H1 (cell line): ENCODE results near the gene GOLGA7B. TPM values are rescaled to one million over a fixed set of nuclear protein-coding genes. Genes with fewer than 3 reads are reported as not detected.

ENCODE experiments used
- CTCF ChIA-PET: fragments of 300-600 bp; sonication (Branson Sonifier 250); formaldehyde crosslinking; loops from one replicate; lab custom pipeline; 2021; ENCODE audit not compliant: partially characterized antibody; lab: Charles Lee
- POLR2A ChIA-PET: fragments of 300-600 bp; sonication (Branson Sonifier 250); formaldehyde crosslinking; loops from one replicate; lab custom pipeline; 2021; ENCODE audit warnings: inconsistent platforms; ENCODE audit not compliant: partially characterized antibody; lab: Charles Lee
- DNase-seq, 2 experiments: peaks; one replicate each; pipeline versions ENCODE4 v3.0.0 to v3.0.0-alpha.2; 2010 to 2022; ENCODE audit warnings: low spot score in 2 of 2, low read depth in 1 of 2, mixed read lengths in 1 of 2
- FAIRE-seq: peaks from 2 replicates; lab custom pipeline; 2011; peaks lifted over from hg19 to GRCh38; lab: Jason Lieb, UNC
- H2AFZ ChIP-seq: 2 replicates; pipeline ENCODE4 v1.8.1; 2012; ENCODE audit warnings: low read length, inconsistent platforms
- H2AK5ac ChIP-seq: 2 replicates; pipeline ENCODE4 v1.6.1; 2013; ENCODE audit warnings: low read depth, low read length
- H2BK120ac ChIP-seq: replicated peaks from 2 replicates; pipeline ENCODE3; 2013; ENCODE audit warnings: low read depth, low read length, inconsistent platforms
- H2BK12ac ChIP-seq: 2 replicates; pipeline ENCODE4 v1.6.1; 2013; ENCODE audit warnings: low read depth, low read length
- H2BK15ac ChIP-seq: 2 replicates; pipeline ENCODE4 v1.6.1; 2013; ENCODE audit warnings: low read length
- H2BK20ac ChIP-seq: 2 replicates; pipeline ENCODE4 v1.6.1; 2013; ENCODE audit warnings: low read length
- H2BK5ac ChIP-seq: 2 replicates; pipeline ENCODE4 v1.6.1; 2013; ENCODE audit warnings: low read depth, low read length
- H3K14ac ChIP-seq: 2 replicates; pipeline ENCODE4 v1.6.1; 2013; ENCODE audit warnings: inconsistent platforms; ENCODE audit not compliant: insufficient read length
- H3K18ac ChIP-seq: 2 replicates; pipeline ENCODE4 v1.6.1; 2013; ENCODE audit warnings: low read length; ENCODE audit errors: extremely low read depth
- H3K23ac ChIP-seq: 2 replicates; pipeline ENCODE4 v1.6.1; 2013; ENCODE audit warnings: inconsistent platforms; ENCODE audit not compliant: insufficient read length
- H3K23me2 ChIP-seq: 2 replicates; pipeline ENCODE4 v1.6.1; 2013; ENCODE audit warnings: low read depth, low read length
- H3K27ac ChIP-seq: 2 replicates; pipeline ENCODE4 v1.6.1; 2011; ENCODE audit warnings: low read depth, low read length, inconsistent platforms
- H3K27me3 ChIP-seq, 4 experiments: replicated peaks in 1 of 4; 1 replicate in 1 of 4; 2 replicates in 3 of 4; pipeline versions ENCODE4 v1.6.1 to v1.8.1; 2011 to 2013; ENCODE audit warnings: low read length in 3 of 4, mild to moderate bottlenecking in 3 of 4, inconsistent platforms in 2 of 4, mixed read lengths in 2 of 4, moderate library complexity in 1 of 4; ENCODE audit not compliant: control insufficient read depth in 3 of 4, insufficient read depth in 3 of 4; ENCODE audit errors: extremely low read depth in 1 of 4
- H3K36me3 ChIP-seq, 4 experiments: 2 replicates each; pipeline versions ENCODE4 v1.6.1 to v1.8.1; 2011 to 2013; ENCODE audit warnings: mild to moderate bottlenecking in 4 of 4, low read length in 3 of 4, moderate library complexity in 2 of 4, control low read depth in 1 of 4, inconsistent platforms in 1 of 4; ENCODE audit not compliant: insufficient read depth in 4 of 4, control insufficient read depth in 2 of 4
- H3K4ac ChIP-seq: replicated peaks from 2 replicates; pipeline ENCODE3; 2013; ENCODE audit warnings: low read length, low read depth, mixed read lengths, inconsistent platforms; ENCODE audit not compliant: insufficient read length
- H3K4me1 ChIP-seq, 4 experiments: replicated peaks in 1 of 4; 1 replicate in 1 of 4; 2 replicates in 3 of 4; pipeline versions ENCODE4 v1.6.1 to v1.8.1; 2011 to 2013; ENCODE audit warnings: low read length in 3 of 4, inconsistent platforms in 2 of 4, mixed read lengths in 1 of 4; ENCODE audit not compliant: insufficient read depth in 4 of 4, control insufficient read depth in 3 of 4
- H3K4me2 ChIP-seq, 2 experiments: 2 replicates each; pipeline versions ENCODE4 v1.6.1 to v1.8.1; 2011 to 2013; ENCODE audit warnings: low read depth in 2 of 2, low read length in 2 of 2, control low read depth in 1 of 2, inconsistent platforms in 1 of 2, mild to moderate bottlenecking in 1 of 2; ENCODE audit not compliant: insufficient read depth in 1 of 2
- H3K4me3 ChIP-seq, 4 experiments: fragments of 200-600, 300-600 bp in 1 of 4; sonication (generic), shearing (Covaris generic), sonication (Bioruptor Twin) in 1 of 4; 2 replicates each; pipeline versions ENCODE4 v1.5.1 to v1.8.1; 2011 to 2016; ENCODE audit warnings: low read length in 4 of 4, low read depth in 3 of 4, control low read depth in 2 of 4, inconsistent platforms in 2 of 4, mild to moderate bottlenecking in 2 of 4, mixed read lengths in 1 of 4, moderate library complexity in 1 of 4; ENCODE audit not compliant: insufficient read depth in 2 of 4; ENCODE audit errors: extremely low read depth in 1 of 4
- H3K56ac ChIP-seq: replicated peaks from 2 replicates; pipeline ENCODE3; 2013; ENCODE audit warnings: low read depth, mild to moderate bottlenecking, mixed read lengths, low read length, inconsistent platforms; ENCODE audit not compliant: insufficient read length
- H3K79me1 ChIP-seq: 2 replicates; pipeline ENCODE4 v1.6.1; 2013; ENCODE audit warnings: low read depth, low read length, control low read depth
- H3K79me2 ChIP-seq, 2 experiments: 2 replicates each; pipeline versions ENCODE4 v1.6.1 to v1.8.1; 2012 to 2013; ENCODE audit warnings: low read length in 2 of 2, mild to moderate bottlenecking in 2 of 2, inconsistent platforms in 1 of 2; ENCODE audit not compliant: insufficient read depth in 2 of 2, control insufficient read depth in 1 of 2
- H3K9ac ChIP-seq, 4 experiments: replicated peaks in 1 of 4; 1 replicate in 1 of 4; 2 replicates in 3 of 4; pipeline versions ENCODE4 v1.6.1 to v1.8.1; 2011 to 2013; ENCODE audit warnings: low read depth in 3 of 4, low read length in 3 of 4, control low read depth in 2 of 4, mild to moderate bottlenecking in 2 of 4, moderate library complexity in 2 of 4, inconsistent platforms in 1 of 4; ENCODE audit errors: extremely low read depth in 1 of 4
- H3K9me3 ChIP-seq, 2 experiments: 2 replicates each; pipeline versions ENCODE4 v1.6.1 to v1.8.1; 2012 to 2013; ENCODE audit warnings: mild to moderate bottlenecking in 2 of 2, moderate library complexity in 2 of 2, control low read depth in 1 of 2, inconsistent platforms in 1 of 2, low read depth in 1 of 2, low read length in 1 of 2, mixed read lengths in 1 of 2; ENCODE audit not compliant: insufficient read depth in 2 of 2
- H4K20me1 ChIP-seq, 2 experiments: replicated peaks in 1 of 2; 2 replicates each; pipeline versions ENCODE3 to v1.8.1; 2011 to 2013; ENCODE audit warnings: inconsistent platforms in 2 of 2, low read length in 2 of 2, mild to moderate bottlenecking in 1 of 2; ENCODE audit not compliant: insufficient read depth in 2 of 2, control insufficient read depth in 1 of 2
- H4K5ac ChIP-seq: 2 replicates; pipeline ENCODE4 v1.6.1; 2013; ENCODE audit warnings: low read length, low read depth, mixed read lengths, inconsistent platforms; ENCODE audit not compliant: insufficient read length
- H4K8ac ChIP-seq: 2 replicates; pipeline ENCODE4 v1.8.0; 2013; ENCODE audit warnings: mild to moderate bottlenecking, moderate library complexity, low read length, inconsistent platforms; ENCODE audit not compliant: insufficient read depth; ENCODE audit errors: extremely low read depth
- H4K91ac ChIP-seq: replicated peaks from 2 replicates; pipeline ENCODE3; 2013; ENCODE audit warnings: low read length, mixed read lengths, inconsistent platforms; ENCODE audit not compliant: insufficient read length
- CEBPB ChIP-seq: IDR thresholded peaks from 2 replicates; pipeline ENCODE4 v1.6.1; 2012; ENCODE audit warnings: low read depth, low read length
- FOSL1 ChIP-seq: IDR thresholded peaks from 2 replicates; pipeline ENCODE4 v1.6.1; 2011; ENCODE audit warnings: mild to moderate bottlenecking, low read depth, low read length, moderate library complexity; ENCODE audit not compliant: insufficient read depth
- POU5F1 ChIP-seq: IDR thresholded peaks from 2 replicates; pipeline ENCODE4 v1.6.1; 2011; ENCODE audit warnings: low read depth, mild to moderate bottlenecking, low read length, moderate library complexity
- SIN3A ChIP-seq, 2 experiments: IDR thresholded peaks in 1 of 2; conservative IDR thresholded peaks in 1 of 2; 2 replicates each; pipeline ENCODE4 v1.6.1; 2011 to 2012; ENCODE audit warnings: low read length in 2 of 2, improper control_type of control experiment in 1 of 2, low read depth in 1 of 2, mild to moderate bottlenecking in 1 of 2
- SIX5 ChIP-seq: IDR thresholded peaks from 2 replicates; pipeline ENCODE4 v1.6.1; 2011; ENCODE audit warnings: mild to moderate bottlenecking, low read depth, low read length
- SP4 ChIP-seq: IDR thresholded peaks from 2 replicates; pipeline ENCODE4 v1.6.1; 2012; ENCODE audit warnings: low read length, inconsistent platforms
- WGBS, 2 experiments: shearing (Covaris generic) in 1 of 2; methylation state at CpG; one replicate each; pipeline versions ENCODE4 v1.1.6 to v1.1.7; 2013 to 2015; ENCODE audit warnings: low lambda C conversion rate in 2 of 2, mixed read lengths in 2 of 2, inconsistent platforms in 1 of 2, low coverage in 1 of 2, missing lambda C conversion rate in 1 of 2; ENCODE audit not compliant: insufficient replicate concordance in 2 of 2, insufficient coverage in 1 of 2, insufficient read length in 1 of 2; ENCODE audit errors: extremely low coverage in 1 of 2, missing lambda C conversion rate in 1 of 2; 5-methylcytosine and 5-hydroxymethylcytosine counted together
- polyA plus RNA-seq, 7 experiments: library from polyadenylated mRNA; depleted of rRNA in 3 of 7; stranded (reverse) in 5 of 7; unstranded in 2 of 7; fragments of >200 nt in 5 of 7; fragments of 200-250 nt in 2 of 7; gene quantifications; 1 replicate in 5 of 7; 2 replicates in 1 of 7; 4 replicates in 1 of 7; pipeline versions ENCODE4 v1.2.1 to v1.2.3, GENCODE V29; 2011 to 2013; ENCODE audit warnings: missing spikeins in 2 of 7, mixed read lengths in 2 of 7
- total RNA-seq: library from RNA; stranded (reverse); fragmentation: NEBNext Ultra II Directional; extraction: Animal tissue kit (Norgen Biotek cat#: 25700); gene quantifications from 2 replicates; pipeline ENCODE4 v1.2.1, GENCODE V29; 2021

The GOLGA7B gene
- total and polyA plus RNA-seq, 2 of the 8 experiments (the other 6 are each of a cell fraction or from before 2014, with no cell fraction given) = 0.04 to 0.14 TPM

GRCh38 chr10:97913193-97913592 is 63.5 kb downstream of the GOLGA7B start:
- no peak overlapping the region for H2BK15ac ChIP-seq
- no peak overlapping the region for H2AFZ ChIP-seq
- no peaks in the 10 kb centered on the region for H3K79me1 ChIP-seq
- no peak overlapping the region for H3K27ac ChIP-seq
- no peak overlapping the region for H2BK20ac ChIP-seq
- H3K23ac ChIP-seq = no peak overlapping the region
- H3K23me2 ChIP-seq = no peaks in the 10 kb centered on the region
- H3K79me2 ChIP-seq = no peaks in the 10 kb centered on the region
- TF ChIP-seq SIN3A (conservative IDR thresholded peaks at IDR 0.05 in 1 of 2, IDR thresholded peaks at IDR 0.05 in 1 of 2; ENCODE audit: low read depth in 1 of 2, low read length in 2 of 2) = no peak
- no peak for TF ChIP-seq SP4
- no peak for TF ChIP-seq FOSL1
- TF ChIP-seq POU5F1 = no peak
- TF ChIP-seq SIX5 = no peak
- TF ChIP-seq CEBPB = no peak
- TF ChIP-seq, all 59 proteins: peak for 0
- Histone ChIP-seq H3K56ac (no peak overlapping the region), H3K4me3 (no peak overlapping the region), H4K5ac (no peak overlapping the region), H3K18ac (no peak overlapping the region), H3K9ac (no peak overlapping the region), H2AK5ac (0 out of 2 replicates have a peak overlapping the region, but pooled peaks have one; percentile 15), H2BK12ac (no peak overlapping the region), H3K14ac (no peak overlapping the region), H3K9me3 (no peaks in the 10 kb centered on the region), H3K4me2 (no peak overlapping the region), H4K20me1 (no peaks in the 10 kb centered on the region), H4K91ac (no peak overlapping the region), H3K27me3 (peaks cover 0 to 6% (median 1%) of the 10 kb centered on the region in 4 experiments; a peak in 3 of 7 replicates), H4K8ac (no peak overlapping the region), H3K36me3 (no peaks in the 10 kb centered on the region), H2BK120ac (no peak overlapping the region), H3K4ac (no peak overlapping the region), H3K4me1 (peaks cover 0 to 6% (median 1%) of the 10 kb centered on the region in 4 experiments; a peak in 2 of 7 replicates), H2BK5ac (no peak overlapping the region)
- no peak for DNase-seq
- ChIA-PET CTCF (interaction anchor here (1.4 to 10.6 kb wide), 6 partner anchors 10 to 258 kb away, joined by 3 to 246 read pairs (median 7); no protein-coding TSS in a partner anchor), POLR2A (no interaction called here)
- FAIRE-seq = no peak
- WGBS, 2 experiments = 85% methylated on average over 2 of the region's 2 CpGs; no CpG with 5 or more reads in 1 of the 2 experiments
